Common myeloid progenitor, CD34-positive (primary cell): Measurements from ENCODE around the gene NR1H2.
A peak's percentile ranks its signal among the peaks of the same experiment; 100 is the strongest.
"Not testable (repeated sequence)": the region's sequence is repeated elsewhere in the genome, so short reads cannot be mapped to it uniquely, and the experiment has no call there.

Experiments used
- CTCF ChIA-PET: fragments of 350-600 bp; sonication (Branson Sonifier 250); formaldehyde crosslinking; loops from one replicate; lab custom pipeline; 2021; ENCODE audit warnings: antibody characterized with exemption; lab: Charles Lee
- POLR2A ChIA-PET: fragments of 350-600 bp; sonication (Branson Sonifier 250); formaldehyde crosslinking; loops from one replicate; lab custom pipeline; 2021; ENCODE audit warnings: antibody characterized with exemption; lab: Charles Lee
- DNase-seq, 3 donors: peaks; one replicate each; pipeline versions ENCODE4 v3.0.0 to v3.0.0-alpha.2; 2013
- H3K27ac ChIP-seq, 2 experiments: 1 replicate in 1 of 2; 2 replicates in 1 of 2; pipeline ENCODE4 v1.7.0; 2013; ENCODE audit warnings: inconsistent platforms in 2 of 2, low read length in 2 of 2, mild to moderate bottlenecking in 2 of 2, low read depth in 1 of 2, moderate library complexity in 1 of 2; ENCODE audit not compliant: severe bottlenecking in 2 of 2, insufficient read depth in 1 of 2, poor library complexity in 1 of 2
- H3K27me3 ChIP-seq, 5 experiments: replicated peaks in 2 of 5; 1 replicate in 3 of 5; 2 replicates in 2 of 5; pipeline versions ENCODE4 v1.6.1 to v1.7.0; 2013; ENCODE audit warnings: low read length in 4 of 5, mild to moderate bottlenecking in 2 of 5, moderate library complexity in 2 of 5, inconsistent platforms in 1 of 5; ENCODE audit not compliant: insufficient read depth in 5 of 5, control insufficient read depth in 4 of 5
- H3K36me3 ChIP-seq, 4 experiments: 1 replicate in 2 of 4; 2 replicates in 2 of 4; pipeline versions ENCODE4 v1.6.1 to v1.7.0; 2013; ENCODE audit warnings: low read length in 3 of 4, control low read depth in 1 of 4, mild to moderate bottlenecking in 1 of 4; ENCODE audit not compliant: control insufficient read depth in 4 of 4, insufficient read depth in 4 of 4
- H3K4me1 ChIP-seq, 4 experiments: 1 replicate in 3 of 4; 2 replicates in 1 of 4; pipeline versions ENCODE4 v1.6.1 to v1.7.1; 2013; ENCODE audit warnings: low read length in 3 of 4, mild to moderate bottlenecking in 3 of 4, control low read depth in 1 of 4, inconsistent platforms in 1 of 4, moderate library complexity in 1 of 4; ENCODE audit not compliant: control insufficient read depth in 4 of 4, insufficient read depth in 4 of 4; ENCODE audit errors: control extremely low read depth in 1 of 4
- H3K4me3 ChIP-seq, 7 experiments: 1 replicate in 4 of 7; 2 replicates in 3 of 7; pipeline versions ENCODE4 v1.5.1 to v1.7.0; 2013; ENCODE audit warnings: mild to moderate bottlenecking in 7 of 7, low read length in 6 of 7, moderate library complexity in 6 of 7, inconsistent platforms in 2 of 7, low read depth in 2 of 7, control low read depth in 1 of 7; ENCODE audit not compliant: insufficient read depth in 4 of 7, control insufficient read depth in 1 of 7; ENCODE audit errors: extremely low read depth in 1 of 7
- H3K9me3 ChIP-seq, 5 experiments: 1 replicate in 4 of 5; 2 replicates in 1 of 5; pipeline versions ENCODE4 v1.6.1 to v1.7.1; 2013; ENCODE audit warnings: low read length in 4 of 5, mild to moderate bottlenecking in 2 of 5, inconsistent platforms in 1 of 5, low read depth in 1 of 5, moderate library complexity in 1 of 5; ENCODE audit not compliant: control insufficient read depth in 4 of 5, insufficient read depth in 2 of 5; ENCODE audit errors: control extremely low read depth in 1 of 5
- WGBS: methylation state at CpG from one replicate; pipeline ENCODE4 v1.1.5; 2013; ENCODE audit not compliant: insufficient coverage; 5-methylcytosine and 5-hydroxymethylcytosine counted together

Gene NR1H2

GRCh38 chr19:50333737-50334617, 42.3 kb upstream of the NR1H2 start:
- no peaks in the 10 kb centered on the region for H3K36me3 ChIP-seq
- ChIA-PET POLR2A (no interaction called here), CTCF (no interaction called here)
- peaks cover 2 to 46% (median 27%) of the 10 kb centered on the region in 4 experiments for H3K4me1 ChIP-seq
- H3K9me3 ChIP-seq = peaks cover 0 to 11% (median 7%) of the 10 kb centered on the region in 5 experiments
- DNase-seq = peak in 1 of 3 donors; percentile 74
- H3K27ac ChIP-seq = peak overlapping the region in 1 of 2 experiments; percentile 58
- peak overlapping the region; percentile 13 to 83 (median 55) for H3K4me3 ChIP-seq
- WGBS = 12% methylated on average over 44 of the region's 54 CpGs
- peaks cover 0 to 43% (median 26%) of the 10 kb centered on the region in 5 experiments for H3K27me3 ChIP-seq

DNA sequence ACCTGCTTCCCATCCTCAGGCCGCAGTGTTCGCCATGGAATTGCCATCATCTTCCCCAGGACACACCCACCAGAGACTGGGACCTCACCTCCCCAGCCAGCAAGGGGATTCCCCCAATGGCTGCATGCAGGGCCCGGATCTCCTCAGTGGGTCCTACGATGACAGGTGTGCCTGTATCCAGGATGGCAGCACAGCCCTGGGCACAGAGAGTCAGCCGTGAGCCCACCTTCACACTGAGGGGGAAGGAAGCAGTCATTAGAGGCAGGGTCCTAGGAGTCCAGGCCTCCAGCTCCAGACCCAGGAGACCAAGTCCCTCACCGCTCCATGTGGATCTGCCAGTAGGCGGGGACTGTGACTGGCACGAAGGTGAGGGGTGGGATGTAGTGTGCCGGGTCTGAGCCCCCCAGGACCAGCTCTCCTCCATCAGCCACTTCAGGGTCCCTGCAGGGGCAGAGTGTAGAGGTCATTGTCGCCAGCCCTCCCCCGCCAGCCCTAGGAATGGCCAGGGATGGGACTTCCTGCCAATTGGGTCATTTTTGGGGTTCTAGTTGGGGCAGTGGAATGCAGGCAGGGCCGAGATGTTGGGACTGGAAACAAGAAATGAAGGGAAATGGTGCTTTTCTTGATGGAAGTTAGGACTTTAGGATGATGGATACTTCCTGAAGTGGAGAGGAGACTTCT, 41.4 kb upstream of the NR1H2 start:
- DNase-seq = no peak
- H3K4me3 ChIP-seq = no peak overlapping the region
- POLR2A ChIA-PET = no interaction called here
- peaks cover 0 to 8% (median under 1%) of the 10 kb centered on the region in 5 experiments for H3K9me3 ChIP-seq
- peaks cover 2 to 39% (median 22%) of the 10 kb centered on the region in 4 experiments for H3K4me1 ChIP-seq
- H3K27me3 ChIP-seq = peaks cover 0 to 35% (median 23%) of the 10 kb centered on the region in 5 experiments
- CTCF ChIA-PET = no interaction called here
- H3K36me3 ChIP-seq = no peaks in the 10 kb centered on the region
- H3K27ac ChIP-seq = no peak overlapping the region
- WGBS = 96% methylated on average over 8 of the region's 12 CpGs

DNA sequence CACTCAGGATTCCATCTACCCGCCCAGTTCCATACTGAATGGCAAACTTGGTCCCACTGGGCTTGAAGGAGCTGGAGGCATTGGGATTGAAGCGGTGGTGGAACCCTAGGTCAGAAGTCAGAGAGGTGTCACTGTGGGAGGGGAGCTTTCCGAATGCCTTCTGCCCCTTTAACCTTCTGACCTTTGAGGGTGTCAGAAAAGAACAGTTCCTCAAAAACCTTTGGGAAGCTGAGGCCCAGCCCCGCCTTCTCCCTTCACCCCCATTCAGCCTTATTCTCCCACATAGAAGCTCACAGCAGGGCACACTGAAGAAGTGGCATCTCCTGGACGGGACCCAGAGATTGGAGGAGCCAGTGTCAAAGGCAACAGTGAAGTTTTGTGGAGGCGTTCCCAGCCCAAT, 39.2 kb upstream of the NR1H2 start:
- H3K27me3 ChIP-seq = peaks cover 0 to 19% (median 13%) of the 10 kb centered on the region in 5 experiments
- H3K4me3 ChIP-seq, H3K27ac ChIP-seq, DNase-seq, H3K9me3 ChIP-seq, POLR2A ChIA-PET, H3K36me3 ChIP-seq: not testable (repeated sequence)
- 100% methylated on average over 1 of the region's 6 CpGs for WGBS
- CTCF ChIA-PET = interaction anchor here (1.1 kb wide), 1 partner anchor 14 kb away, joined by 3 read pairs; no protein-coding TSS in a partner anchor
- peaks cover 0 to 21% (median 14%) of the 10 kb centered on the region in 4 experiments for H3K4me1 ChIP-seq

GRCh38 chr19:50340331-50340730, 35.9 kb upstream of the NR1H2 start:
- CTCF ChIA-PET = no interaction called here
- peaks cover 0 to 1% (median 0%) of the 10 kb centered on the region in 5 experiments for H3K27me3 ChIP-seq

DNA sequence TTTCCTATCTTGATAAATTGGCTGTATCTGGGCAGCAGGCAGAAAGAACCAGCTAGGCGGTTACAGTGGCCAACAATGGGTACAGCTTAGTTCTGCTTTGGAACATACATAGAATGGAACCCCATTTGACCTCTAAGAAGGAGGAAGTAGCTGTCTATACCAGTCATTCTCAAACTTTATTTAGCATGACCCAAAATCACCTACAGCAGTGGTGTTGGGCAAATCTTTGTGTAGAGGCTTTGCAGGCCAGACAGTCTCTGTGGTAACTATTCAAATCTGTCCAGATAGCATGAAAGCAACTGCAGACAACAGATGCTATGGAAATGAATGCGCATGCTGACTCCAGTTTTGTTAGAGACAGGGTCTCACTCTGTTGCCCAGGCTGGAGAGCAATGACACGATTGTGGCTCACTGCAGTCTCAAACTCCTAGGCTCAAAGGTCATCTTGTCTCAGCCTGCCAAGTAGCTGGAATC, 35.1 kb upstream of the NR1H2 start:
- no peak overlapping the region for H3K27ac ChIP-seq
- H3K9me3 ChIP-seq = peaks cover 0 to 15% (median 9%) of the 10 kb centered on the region in 5 experiments
- 90% methylated on average over 3 of the region's 3 CpGs for WGBS
- H3K4me1 ChIP-seq = no peaks in the 10 kb centered on the region
- H3K4me3 ChIP-seq = no peak overlapping the region
- CTCF ChIA-PET = interaction anchor here (0.6 kb wide), 1 partner anchor 16 kb away, joined by 4 read pairs; no protein-coding TSS in a partner anchor
- H3K27me3 ChIP-seq = no peaks in the 10 kb centered on the region
- DNase-seq = no peak
- H3K36me3 ChIP-seq = no peaks in the 10 kb centered on the region
- POLR2A ChIA-PET = interaction anchor here (0.8 kb wide), 1 partner anchor 10 kb away, joined by 4 read pairs; no protein-coding TSS in a partner anchor

More at GRCh38 chr19:50340331-50340730, 35.9 kb upstream of the NR1H2 start:
- no peak for DNase-seq
- POLR2A ChIA-PET = interaction anchor here (0.8 kb wide), 1 partner anchor 11 kb away, joined by 4 read pairs; no protein-coding TSS in a partner anchor
- H3K4me3 ChIP-seq = no peak overlapping the region
- H3K36me3 ChIP-seq = no peaks in the 10 kb centered on the region
- no peak overlapping the region for H3K27ac ChIP-seq
- no peaks in the 10 kb centered on the region for H3K4me1 ChIP-seq
- H3K9me3 ChIP-seq = peaks cover 0 to 13% (median 7%) of the 10 kb centered on the region in 5 experiments

DNA sequence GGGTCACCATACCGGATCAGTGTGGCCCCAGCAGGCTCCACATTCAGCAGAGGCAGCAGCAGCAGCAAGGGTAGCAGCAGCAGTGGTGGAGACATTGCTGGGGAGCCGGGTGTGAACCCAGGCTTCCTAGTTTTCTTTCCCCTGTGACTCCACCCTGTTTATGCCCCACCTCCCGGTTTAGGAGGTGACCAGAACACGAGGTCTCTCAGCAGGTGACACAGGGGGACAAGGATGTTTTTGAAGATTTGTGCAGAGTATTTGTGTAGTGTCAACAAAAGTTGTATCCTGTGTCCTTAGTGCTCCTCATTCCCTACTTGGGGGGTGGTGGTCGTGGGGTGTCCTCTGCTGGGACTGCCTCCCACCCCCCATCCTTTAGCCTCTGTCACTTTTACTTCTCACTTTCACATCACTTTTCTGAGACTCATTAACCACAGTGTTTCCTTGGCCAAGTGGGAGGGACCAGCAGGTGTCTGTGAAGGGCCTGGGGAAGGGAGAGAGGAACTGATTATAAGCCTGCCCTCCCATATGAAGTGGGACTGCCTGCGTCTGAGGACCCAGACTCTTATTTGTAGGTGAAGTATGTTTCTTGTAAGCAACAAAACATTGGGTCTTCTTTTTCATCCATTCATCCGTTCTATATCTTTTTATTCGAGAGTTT, 31.5 kb upstream of the NR1H2 start:
- Histone ChIP-seq H3K27ac (no peak overlapping the region), H3K9me3 (peaks cover 0 to 15% (median 9%) of the 10 kb centered on the region in 5 experiments), H3K4me3 (no peak overlapping the region), H3K27me3 (peaks cover 0 to 3% (median 0%) of the 10 kb centered on the region in 5 experiments), H3K4me1 (no peaks in the 10 kb centered on the region), H3K36me3 (no peaks in the 10 kb centered on the region)
- DNase-seq = peak in 1 of 3 donors; percentile 38
- POLR2A ChIA-PET = no interaction called here
- WGBS = 90% methylated on average over 2 of the region's 8 CpGs
- CTCF ChIA-PET = no interaction called here
